HepG2 (cell line): ENCODE results near the gene TP73. TPM values are rescaled to one million over a fixed set of nuclear protein-coding genes. Genes with fewer than 3 reads are reported as not detected.

Experiments
- ATAC-seq: fragments of 200-7000 bp; cut with Tn5 transposase; 3 replicates; pipeline ENCODE4 v1.9.1; 2020; ENCODE audit warnings: mild to moderate bottlenecking, moderate library complexity
- BruUV-seq: library from RNA; stranded (reverse); fragments of 400-500 nt; replicated peaks from 2 replicates; lab custom pipeline; 2021; lab: Mats Ljungman, UMichigan
- CTCF ChIA-PET: fragments of 300-600 bp; formaldehyde crosslinking; extraction: SDS; loops from one replicate; lab custom pipeline; 2021; ENCODE audit warnings: low total read pairs, inconsistent platforms, low intra/inter-chr PET ratio; lab: Yijun Ruan, JAX
- POLR2A ChIA-PET: fragments of 350-600 bp; sonication (Branson Sonifier 250); formaldehyde crosslinking; loops from one replicate; lab custom pipeline; 2020; ENCODE audit warnings: antibody characterized with exemption, inconsistent platforms; lab: Yijun Ruan, JAX
- DNase-seq: peaks from one replicate; pipeline ENCODE4 v3.0.0-alpha.2; 2015; ENCODE audit warnings: low spot score
- FAIRE-seq: peaks from 3 replicates; lab custom pipeline; 2011; peaks lifted over from hg19 to GRCh38; lab: Jason Lieb, UNC
- H2AFZ ChIP-seq: one replicate; pipeline ENCODE4 v1.6.1; 2011; ENCODE audit warnings: low read length, inconsistent platforms
- H3K27ac ChIP-seq: fragments of 300-600 bp; 3 replicates; pipeline ENCODE4 v1.8.0; 2011; ENCODE audit warnings: mixed run types, mild to moderate bottlenecking, mixed read lengths, low read length, inconsistent platforms; ENCODE audit not compliant: insufficient read depth; ENCODE audit errors: extremely low read length
- H3K27me3 ChIP-seq, 2 experiments: fragments of 200-600 bp in 1 of 2; 2 replicates in 1 of 2; 3 replicates in 1 of 2; pipeline versions ENCODE4 v1.6.0 to v1.8.0; 2011; ENCODE audit warnings: low read length in 2 of 2, mild to moderate bottlenecking in 2 of 2, moderate library complexity in 2 of 2, inconsistent platforms in 1 of 2; ENCODE audit not compliant: insufficient read depth in 2 of 2, control insufficient read depth in 1 of 2
- H3K36me3 ChIP-seq, 2 experiments: fragments of 200-600 bp in 1 of 2; replicated peaks in 1 of 2; 2 replicates in 1 of 2; 3 replicates in 1 of 2; pipeline versions ENCODE4 v1.5.1 to v1.8.0; 2011; ENCODE audit warnings: low read length in 2 of 2, inconsistent platforms in 1 of 2; ENCODE audit not compliant: insufficient read depth in 2 of 2, control insufficient read depth in 1 of 2
- H3K4me1 ChIP-seq: 2 replicates; pipeline ENCODE4 v1.5.1; 2012; ENCODE audit warnings: low read length, inconsistent platforms; ENCODE audit not compliant: insufficient read depth
- H3K4me2 ChIP-seq: 2 replicates; pipeline ENCODE4 v1.6.0; 2011; ENCODE audit warnings: low read depth, low read length, inconsistent platforms
- H3K4me3 ChIP-seq, 3 experiments: fragments of 200-600 bp in 1 of 3; sonication (generic), shearing (Covaris generic) in 1 of 3; replicated peaks in 1 of 3; 2 replicates each; pipeline ENCODE4 v1.5.1; 2011 to 2016; ENCODE audit warnings: low read length in 3 of 3, inconsistent platforms in 2 of 3, low read depth in 2 of 3, mild to moderate bottlenecking in 2 of 3, control low read depth in 1 of 3, mixed read lengths in 1 of 3; ENCODE audit not compliant: insufficient read depth in 1 of 3
- H3K79me2 ChIP-seq: one replicate; pipeline ENCODE4 v1.6.1; 2011; ENCODE audit warnings: low read length, inconsistent platforms; ENCODE audit not compliant: insufficient read depth
- H3K9ac ChIP-seq: 2 replicates; pipeline ENCODE4 v1.6.0; 2011; ENCODE audit warnings: mild to moderate bottlenecking, low read depth, low read length, inconsistent platforms; ENCODE audit not compliant: insufficient read depth
- H3K9me3 ChIP-seq: 2 replicates; pipeline ENCODE4 v1.5.1; 2012; ENCODE audit warnings: mild to moderate bottlenecking, low read length
- H4K20me1 ChIP-seq: 2 replicates; pipeline ENCODE4 v1.6.0; 2011; ENCODE audit warnings: inconsistent platforms, mild to moderate bottlenecking, low read length, moderate library complexity; ENCODE audit not compliant: insufficient read depth
- AGO2 ChIP-seq: fragments of 200-400 bp; formaldehyde crosslinking; optimal IDR thresholded peaks from 2 replicates; pipeline ENCODE3; 2017; ENCODE audit warnings: mild to moderate bottlenecking, low read depth, low read length, moderate library complexity
- ARNTL ChIP-seq: sonication (generic); formaldehyde crosslinking; IDR thresholded peaks from 2 replicates; pipeline ENCODE4 v1.4.0; 2020; ENCODE audit warnings: mild to moderate bottlenecking, missing genetic modification reagents
- FOXK1 ChIP-seq: sonication (generic); formaldehyde crosslinking; IDR thresholded peaks from 2 replicates; pipeline ENCODE4 v1.4.0; 2020; ENCODE audit warnings: low read depth, missing genetic modification reagents, borderline replicate concordance
- GATAD2A ChIP-seq: IDR thresholded peaks from 2 replicates; pipeline ENCODE4 v1.6.1; 2016
- POLR2A ChIP-seq, 2 experiments: IDR thresholded peaks; 2 replicates each; pipeline ENCODE4 v1.6.1; 2011; ENCODE audit warnings: low read depth in 2 of 2, low read length in 2 of 2, mild to moderate bottlenecking in 1 of 2, moderate library complexity in 1 of 2; ENCODE audit not compliant: insufficient read depth in 1 of 2
- POLR2AphosphoS5 ChIP-seq: IDR thresholded peaks from 2 replicates; pipeline ENCODE4 v1.6.1; 2012; ENCODE audit warnings: low read depth, low read length
- POLR2G ChIP-seq: fragments of 200-400 bp; formaldehyde crosslinking; IDR thresholded peaks from 2 replicates; pipeline ENCODE4 v1.6.1; 2018; ENCODE audit warnings: mild to moderate bottlenecking, low read depth, low read length, moderate library complexity
- RBM22 ChIP-seq: fragments of 200-400 bp; formaldehyde crosslinking; optimal IDR thresholded peaks from 2 replicates; pipeline ENCODE3; 2017; ENCODE audit warnings: mild to moderate bottlenecking, low read length, moderate library complexity
- REPIN1 ChIP-seq: sonication (generic); formaldehyde crosslinking; IDR thresholded peaks from 2 replicates; pipeline ENCODE4 v1.8.0; 2022; ENCODE audit warnings: missing genetic modification reagents, low read depth, mild to moderate bottlenecking, borderline replicate concordance
- RFXANK ChIP-seq: IDR thresholded peaks from 2 replicates; pipeline ENCODE4 v1.6.1; 2016
- SALL1 ChIP-seq: sonication (generic); formaldehyde crosslinking; IDR thresholded peaks from 2 replicates; pipeline ENCODE4 v1.8.0; 2022; ENCODE audit warnings: mild to moderate bottlenecking, missing genetic modification reagents
- TAF1 ChIP-seq: sonication (generic); formaldehyde crosslinking; IDR thresholded peaks from 2 replicates; pipeline ENCODE4 v1.4.0; 2020; ENCODE audit warnings: missing genetic modification reagents
- TBL1XR1 ChIP-seq: fragments of 150-350 bp; IDR thresholded peaks from 2 replicates; pipeline ENCODE4 v1.6.1; 2014; ENCODE audit warnings: borderline replicate concordance, low read length; ENCODE audit not compliant: partially characterized antibody
- TBX2 ChIP-seq: sonication (generic); formaldehyde crosslinking; IDR thresholded peaks from 2 replicates; pipeline ENCODE4 v1.5.0; 2020; ENCODE audit warnings: missing genetic modification reagents, mild to moderate bottlenecking, borderline replicate concordance
- TFDP2 ChIP-seq: sonication (generic); formaldehyde crosslinking; IDR thresholded peaks from 2 replicates; pipeline ENCODE4 v1.4.0; 2020; ENCODE audit warnings: missing genetic modification reagents
- ZFP62 ChIP-seq: sonication (generic); formaldehyde crosslinking; IDR thresholded peaks from 2 replicates; pipeline ENCODE4 v1.4.0; 2020; ENCODE audit warnings: missing genetic modification reagents
- ZNF12 ChIP-seq: sonication (generic); formaldehyde crosslinking; IDR thresholded peaks from 2 replicates; pipeline ENCODE4 v1.5.0; 2020; ENCODE audit warnings: missing genetic modification reagents
- ZNF34 ChIP-seq: sonication (generic); formaldehyde crosslinking; IDR thresholded peaks from 2 replicates; pipeline ENCODE4 v1.4.0; 2020; ENCODE audit warnings: mild to moderate bottlenecking, missing genetic modification reagents, borderline replicate concordance
- ZNF44 ChIP-seq: sonication (generic); formaldehyde crosslinking; IDR thresholded peaks from 2 replicates; pipeline ENCODE4 v1.5.1; 2020; ENCODE audit warnings: mild to moderate bottlenecking, missing genetic modification reagents
- ZNF563 ChIP-seq: sonication (generic); formaldehyde crosslinking; IDR thresholded peaks from 2 replicates; pipeline ENCODE4 v1.8.0; 2022; ENCODE audit warnings: mild to moderate bottlenecking, moderate library complexity, missing genetic modification reagents
- WGBS: methylation state at CpG from one replicate; pipeline ENCODE4 v1.1.6; 2017; ENCODE audit warnings: low lambda C conversion rate; 5-methylcytosine and 5-hydroxymethylcytosine counted together
- in situ Hi-C: cut with HindIII; loops from 2 replicates; pipeline ENCODE4 v1.10.0; 2017; ENCODE audit warnings: low pct_unique_long_range_greater_than_20kb; ENCODE audit not compliant: extremely low pct_ligation_motif_present
- intact Hi-C: fragments of 100-400 bp; cut with micrococcal nuclease; formaldehyde crosslinking; loops from one replicate; pipeline ENCODE4 v1.10.0; 2022; ENCODE audit not compliant: unreplicated experiment
- polyA plus RNA-seq, 8 experiments: library from polyadenylated mRNA; depleted of rRNA in 3 of 8; stranded (reverse) in 7 of 8; unstranded in 1 of 8; fragments of >200 nt; fragmentation: Illumina TruSeq in 4 of 8; extraction: Trizol in 4 of 8; gene quantifications; 2 replicates each; pipeline versions ENCODE4 v1.2.1 to v1.2.3, GENCODE V29; 2011 to 2016; ENCODE audit warnings: low read depth in 4 of 8, missing spikeins in 1 of 8, mixed read lengths in 1 of 8; ENCODE audit not compliant: insufficient read depth in 1 of 8
- total RNA-seq, 5 experiments: library from RNA; depleted of rRNA; stranded (reverse); fragments of >200 nt; fragmentation: Illumina TruSeq; extraction: Trizol; gene quantifications; 2 replicates each; pipeline ENCODE4 v1.2.3, GENCODE V29; 2016; ENCODE audit warnings: low read depth in 1 of 5

Gene TP73
- total and polyA plus RNA-seq, 2 of the 13 experiments (the other 11 are each of a cell fraction or from before 2014, with no cell fraction given): 0.49 to 1.1 TPM

- CTCF ChIA-PET: no interaction called here
- no peaks in the 10 kb centered on the region for H3K27me3 ChIP-seq
- TF ChIP-seq POLR2G (peak; percentile 60; the same call in 1 of the 2 replicates), POLR2AphosphoS5 (peak; percentile 42), TBX2 (CRISPR knock-in tag) (no peak), POLR2A (IDR thresholded peaks at IDR 0.05; ENCODE audit: insufficient read depth in 1 of 2, low read depth in 2 of 2, low read length in 2 of 2) (peak in 1 of 2 experiments; percentile 17; a peak in 1 of 4 replicates), TBL1XR1 (no peak), SALL1 (CRISPR knock-in tag) (peak; percentile 26; the same call in 1 of the 2 replicates), RBM22 (peak; percentile 71), AGO2 (peak; percentile 2)
- TF ChIP-seq, all 625 proteins: peak for 6
- FAIRE-seq: no peak
- no peak for ATAC-seq
- BruUV-seq: no TSS peak
- no peak overlapping the region for H3K27ac ChIP-seq
- no peaks in the 10 kb centered on the region for H4K20me1 ChIP-seq
- no peak overlapping the region for H3K4me3 ChIP-seq
- no peak overlapping the region for H3K9ac ChIP-seq
- in situ Hi-C loops: no loop called here
- no peaks in the 10 kb centered on the region for H3K9me3 ChIP-seq
- H3K4me2 ChIP-seq: no peak overlapping the region
- H3K4me1 ChIP-seq: peaks cover 10% of the 10 kb centered on the region
- H3K36me3 ChIP-seq: peaks cover 31 to 52% of the 10 kb centered on the region in 2 experiments
- peaks cover 5% of the 10 kb centered on the region for H3K79me2 ChIP-seq
- WGBS: 98% methylated on average over 7 of the region's 11 CpGs
- no peak for DNase-seq
- H2AFZ ChIP-seq: no peak overlapping the region
- POLR2A ChIA-PET: interaction anchor here (1.1 kb wide), 1 partner anchor 159 kb away, joined by 3 read pairs; no protein-coding TSS in a partner anchor
- intact Hi-C loops: no loop called here
These were observed 22.1 kb upstream of the TP73 start for GRCh38 chr1:3630161-3630611.

- BruUV-seq: no TSS peak
- Histone ChIP-seq H3K36me3 (peaks cover 33 to 57% of the 10 kb centered on the region in 2 experiments), H3K27me3 (no peaks in the 10 kb centered on the region), H3K9ac (no peak overlapping the region), H3K9me3 (no peaks in the 10 kb centered on the region), H3K4me2 (no peak overlapping the region), H4K20me1 (no peaks in the 10 kb centered on the region), H2AFZ (no peak overlapping the region), H3K79me2 (peaks cover 1% of the 10 kb centered on the region), H3K27ac (no peak overlapping the region), H3K4me3 (no peak overlapping the region), H3K4me1 (peaks cover 7% of the 10 kb centered on the region)
- in situ Hi-C loops (no loop called here), intact Hi-C loops (no loop called here)
- CTCF ChIA-PET: no interaction called here
- peak; percentile 17 for ATAC-seq
- POLR2A ChIA-PET: no interaction called here
- 95% methylated on average over 8 of the region's 9 CpGs for WGBS
- DNase-seq: no peak
- no peak for FAIRE-seq
- no peak for TF ChIP-seq TFDP2
- TF ChIP-seq ZFP62 (CRISPR knock-in tag): no peak
- no peak for TF ChIP-seq FOXK1
- no peak for TF ChIP-seq RBM22
- TF ChIP-seq GATAD2A (CRISPR knock-in tag): no peak
- no peak for TF ChIP-seq TAF1
- TF ChIP-seq RFXANK: no peak
- TF ChIP-seq REPIN1 (CRISPR knock-in tag): no peak
- TF ChIP-seq ZNF34 (CRISPR knock-in tag): no peak
- no peak for TF ChIP-seq ARNTL (CRISPR knock-in tag)
- no peak for TF ChIP-seq ZNF44 (CRISPR knock-in tag)
- no peak for TF ChIP-seq ZNF563
- TF ChIP-seq ZNF12 (CRISPR knock-in tag): no peak
These were observed 21.4 kb upstream of the TP73 start for GRCh38 chr1:3630914-3631313.
